ENCODE measurements around the gene YY1AP1.

DNA sequence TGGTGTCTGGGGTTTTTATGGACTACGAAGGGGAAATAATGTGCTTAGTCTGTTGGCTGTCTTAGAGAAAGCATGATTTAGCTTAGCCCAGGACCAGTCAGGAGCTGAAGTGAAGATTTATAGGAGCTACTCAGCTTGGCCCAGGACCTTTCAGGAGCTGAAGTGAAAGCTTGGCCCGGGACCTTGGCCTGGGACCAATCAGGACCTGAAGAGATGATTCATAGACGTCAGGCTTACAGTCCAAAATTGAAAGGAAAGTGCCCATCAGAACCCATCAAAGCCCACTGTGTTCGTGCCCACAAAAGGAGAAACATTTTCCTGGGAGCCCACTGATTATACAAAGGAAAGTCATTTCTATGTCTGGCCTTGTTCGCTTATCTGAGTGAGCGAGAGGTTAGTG is 42.9 kb downstream of the YY1AP1 start:
- TF ChIP-seq CTCF (IDR thresholded peaks at IDR 0.05), result no peak
- TF ChIP-seq POLR2A (IDR thresholded peaks at IDR 0.05), result no peak

Measured in right lobe of liver (tissue), 4 donors.